WERI-Rb-1 (cell line): Measurements from ENCODE around the gene CADM1.

ENCODE experiments used
- DNase-seq: peaks from one replicate; pipeline ENCODE4 v3.0.0-alpha.2; 2020
- H3K27ac ChIP-seq: fragments of 250-450 bp; sonication (Bioruptor Pico); 2 replicates; pipeline ENCODE4 v1.5.1; 2020; ENCODE audit warnings: mild to moderate bottlenecking, moderate library complexity
- H3K27me3 ChIP-seq: fragments of 250-450 bp; sonication (Bioruptor Pico); 2 replicates; pipeline ENCODE4 v1.5.1; 2021; ENCODE audit warnings: mild to moderate bottlenecking, low read depth, moderate library complexity; ENCODE audit not compliant: insufficient read depth, severe bottlenecking
- H3K36me3 ChIP-seq: fragments of 250-450 bp; sonication (Bioruptor Pico); 2 replicates; pipeline ENCODE4 v1.5.1; 2020; ENCODE audit warnings: mild to moderate bottlenecking, moderate library complexity
- H3K4me3 ChIP-seq: 2 replicates; pipeline ENCODE4 v1.5.1; 2011; ENCODE audit warnings: low read depth, mild to moderate bottlenecking, control low read depth, low read length
- H3K9me3 ChIP-seq: fragments of 250-450 bp; sonication (Bioruptor Pico); 2 replicates; pipeline ENCODE4 v1.5.1; 2021; ENCODE audit warnings: mild to moderate bottlenecking, moderate library complexity; ENCODE audit not compliant: severe bottlenecking
- TF ChIP-seq, protein P1 (sequence below): IDR thresholded peaks from 2 replicates; pipeline ENCODE4 v1.5.1; 2011; ENCODE audit warnings: low read depth, mild to moderate bottlenecking, control low read depth, inconsistent platforms, low read length

CADM1 gene

DNA sequence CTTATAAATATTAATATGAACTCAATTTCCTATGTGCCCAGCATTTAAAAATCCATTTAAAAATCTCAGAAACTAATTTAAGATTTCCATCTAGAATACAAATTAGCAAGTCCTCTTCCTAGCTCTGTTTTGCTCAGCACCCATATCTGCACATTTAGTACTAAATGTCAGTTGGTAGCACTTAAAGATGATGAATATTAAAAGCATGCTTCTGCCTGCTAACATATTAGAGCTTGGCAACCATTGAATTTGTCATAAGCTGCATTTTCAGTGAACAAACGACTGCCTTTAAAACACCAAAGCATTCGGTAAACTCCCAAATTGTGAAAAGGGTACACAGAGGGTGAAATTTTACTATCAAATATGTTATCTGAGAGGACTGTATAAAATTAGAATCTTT is 177.7 kb downstream of the CADM1 start:
- H3K9me3 ChIP-seq: no peaks in the 10 kb centered on the region
- no peak overlapping the region for H3K27ac ChIP-seq
- peaks cover 2% of the 10 kb centered on the region; the same call in 1 of the 2 replicates for H3K36me3 ChIP-seq
- DNase-seq: no peak
- H3K27me3 ChIP-seq: no peaks in the 10 kb centered on the region
- TF ChIP-seq, protein P1, sequence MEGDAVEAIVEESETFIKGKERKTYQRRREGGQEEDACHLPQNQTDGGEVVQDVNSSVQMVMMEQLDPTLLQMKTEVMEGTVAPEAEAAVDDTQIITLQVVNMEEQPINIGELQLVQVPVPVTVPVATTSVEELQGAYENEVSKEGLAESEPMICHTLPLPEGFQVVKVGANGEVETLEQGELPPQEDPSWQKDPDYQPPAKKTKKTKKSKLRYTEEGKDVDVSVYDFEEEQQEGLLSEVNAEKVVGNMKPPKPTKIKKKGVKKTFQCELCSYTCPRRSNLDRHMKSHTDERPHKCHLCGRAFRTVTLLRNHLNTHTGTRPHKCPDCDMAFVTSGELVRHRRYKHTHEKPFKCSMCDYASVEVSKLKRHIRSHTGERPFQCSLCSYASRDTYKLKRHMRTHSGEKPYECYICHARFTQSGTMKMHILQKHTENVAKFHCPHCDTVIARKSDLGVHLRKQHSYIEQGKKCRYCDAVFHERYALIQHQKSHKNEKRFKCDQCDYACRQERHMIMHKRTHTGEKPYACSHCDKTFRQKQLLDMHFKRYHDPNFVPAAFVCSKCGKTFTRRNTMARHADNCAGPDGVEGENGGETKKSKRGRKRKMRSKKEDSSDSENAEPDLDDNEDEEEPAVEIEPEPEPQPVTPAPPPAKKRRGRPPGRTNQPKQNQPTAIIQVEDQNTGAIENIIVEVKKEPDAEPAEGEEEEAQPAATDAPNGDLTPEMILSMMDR: no peak
- H3K4me3 ChIP-seq: no peak overlapping the region

DNA sequence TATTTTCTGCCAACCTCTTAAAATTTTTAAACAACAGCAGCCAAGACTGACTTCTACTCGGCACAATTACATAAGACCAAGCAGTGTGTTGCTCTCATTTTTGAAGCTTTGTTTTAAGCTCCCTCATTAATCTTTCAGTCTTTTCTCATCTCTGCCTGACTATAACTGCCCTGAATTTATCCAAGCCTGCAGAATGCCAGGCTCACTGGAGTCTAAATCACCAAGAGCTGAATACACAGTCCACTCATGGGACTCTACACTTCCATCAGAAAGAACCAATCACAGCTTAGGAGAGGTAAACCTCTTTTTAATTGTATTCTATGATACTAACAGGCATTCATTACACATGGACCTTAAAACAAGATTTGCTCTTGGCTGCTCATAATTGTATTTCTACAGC is 178.7 kb downstream of the CADM1 start:
- no peak overlapping the region for H3K4me3 ChIP-seq
- H3K27ac ChIP-seq: no peak overlapping the region
- no peaks in the 10 kb centered on the region for H3K9me3 ChIP-seq
- H3K36me3 ChIP-seq: peaks cover 2% of the 10 kb centered on the region; the same call in 1 of the 2 replicates
- no peak for DNase-seq
- H3K27me3 ChIP-seq: no peaks in the 10 kb centered on the region
- TF ChIP-seq, protein P1: no peak

DNA sequence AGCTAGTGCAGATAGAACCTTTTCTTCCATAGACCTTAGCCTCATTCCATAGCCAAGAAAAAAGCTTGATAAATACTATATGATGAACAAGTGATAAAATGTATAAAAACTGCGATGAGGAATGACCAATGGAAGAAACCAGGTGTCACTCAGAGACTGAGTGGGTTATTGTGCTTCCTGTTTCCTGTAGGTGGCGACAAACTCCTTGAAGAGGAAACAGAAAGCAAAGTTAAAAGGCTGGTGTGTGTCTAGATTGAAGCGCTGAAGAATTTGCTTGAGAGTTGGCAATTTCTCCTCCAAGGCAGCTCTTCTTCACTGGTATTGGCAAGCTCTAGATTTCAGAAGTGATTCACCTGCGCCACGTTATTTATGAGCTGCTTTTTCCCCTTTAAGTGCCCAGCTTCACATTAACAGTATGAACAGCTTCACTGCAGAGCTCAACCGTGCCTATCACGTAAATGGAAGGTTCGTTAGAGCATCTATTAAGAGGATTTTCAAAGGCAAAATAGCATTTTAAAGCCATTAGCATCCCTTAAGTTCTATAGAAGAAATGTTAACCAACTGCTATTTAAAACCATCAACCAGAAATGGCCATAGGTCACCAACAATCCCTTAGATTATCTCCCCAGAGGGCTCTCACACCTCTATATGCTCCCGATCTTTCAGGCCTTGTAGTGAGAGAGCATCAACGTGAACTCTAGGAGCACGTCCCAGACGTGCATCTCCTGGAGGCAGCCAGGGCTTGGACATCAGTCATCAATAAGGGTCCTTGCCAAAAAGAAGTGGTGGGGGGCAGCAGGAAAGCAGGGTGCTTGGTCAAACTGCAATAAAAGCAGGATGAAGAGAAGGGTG is 179.4 kb downstream of the CADM1 start:
- DNase-seq: peak; percentile 22
- Histone ChIP-seq H3K4me3 (no peak overlapping the region), H3K27me3 (no peaks in the 10 kb centered on the region), H3K27ac (no peak overlapping the region), H3K36me3 (peaks cover 2% of the 10 kb centered on the region; the same call in 1 of the 2 replicates), H3K9me3 (no peaks in the 10 kb centered on the region)
- TF ChIP-seq, protein P1: peak; percentile 77

DNA sequence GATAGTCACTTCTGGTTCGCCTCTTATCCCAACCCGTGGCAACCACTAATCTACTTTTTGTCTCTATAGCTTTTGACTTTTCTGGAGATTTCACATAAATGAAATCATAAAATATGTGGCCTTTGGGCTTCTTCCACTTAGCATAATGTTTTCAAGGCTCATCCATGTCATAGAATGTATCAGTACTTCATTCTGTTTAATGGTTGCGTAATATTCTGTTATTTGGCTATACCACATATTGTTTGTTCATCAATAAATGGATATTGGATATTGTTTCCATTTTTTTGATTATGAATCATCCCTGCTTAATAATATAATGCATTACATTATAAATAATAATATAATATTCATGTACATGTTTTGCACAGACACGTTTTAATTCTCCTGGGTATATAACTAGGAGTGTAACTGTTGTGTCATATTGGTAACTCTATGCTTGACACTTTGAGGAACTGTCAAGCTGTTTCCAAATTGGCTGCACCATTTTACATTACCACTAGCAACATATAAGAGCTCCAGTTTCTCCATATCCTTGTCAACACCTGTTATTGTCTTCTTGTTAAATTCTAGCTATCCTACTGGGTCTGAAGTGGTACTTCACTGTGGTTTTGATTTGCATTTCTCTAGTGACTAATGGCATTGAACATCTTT is 181.5 kb downstream of the CADM1 start:
- Histone ChIP-seq H3K27me3 (no peaks in the 10 kb centered on the region), H3K4me3 (no peak overlapping the region), H3K27ac (no peak overlapping the region), H3K36me3 (no peaks in the 10 kb centered on the region), H3K9me3 (no peaks in the 10 kb centered on the region)
- TF ChIP-seq, protein P1: no peak
- no peak for DNase-seq

DNA sequence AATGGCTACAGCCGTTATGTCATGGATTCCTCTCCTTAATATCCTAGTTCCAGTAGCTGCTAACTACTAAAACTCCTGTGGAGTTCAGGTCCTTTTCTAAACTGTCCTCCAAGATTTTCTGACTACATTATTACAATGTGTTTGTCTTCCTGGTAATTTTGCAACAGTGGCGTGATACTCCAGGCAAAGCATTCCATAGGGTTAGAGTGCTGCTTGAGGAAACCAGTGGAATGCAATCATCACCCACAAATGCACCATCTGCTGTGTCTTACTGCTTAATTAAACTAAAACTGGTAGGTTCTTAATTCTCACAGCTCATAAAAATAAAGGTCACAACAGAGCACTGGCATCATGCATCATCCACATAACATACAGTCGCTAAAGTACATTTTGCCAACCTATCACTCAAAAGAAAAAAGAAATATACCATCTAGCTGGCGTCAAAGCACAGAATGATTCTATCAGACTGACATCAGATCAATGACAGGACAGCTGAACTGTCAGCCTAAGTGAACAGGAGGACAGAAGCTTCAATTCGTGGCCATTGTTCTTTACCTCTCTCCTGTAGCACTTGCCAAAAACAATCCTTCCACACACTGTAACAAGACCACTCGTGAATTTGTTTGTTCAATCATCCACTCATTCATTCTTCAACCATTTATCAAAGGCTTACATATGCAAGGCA is 182.5 kb downstream of the CADM1 start:
- Histone ChIP-seq H3K36me3 (no peaks in the 10 kb centered on the region), H3K27me3 (no peaks in the 10 kb centered on the region), H3K27ac (no peak overlapping the region), H3K9me3 (no peaks in the 10 kb centered on the region), H3K4me3 (no peak overlapping the region)
- TF ChIP-seq, protein P1: no peak
- no peak for DNase-seq
